GM12875 (cell line): ENCODE data around the gene MAPK10.

ENCODE experiments used
- H3K4me3 ChIP-seq: one replicate; pipeline ENCODE4 v1.5.1; 2011; ENCODE audit warnings: low read depth, low read length, control low read depth
- CTCF ChIP-seq: IDR thresholded peaks from 2 replicates; pipeline ENCODE4 v1.5.1; 2011; ENCODE audit warnings: low read depth, mild to moderate bottlenecking, control low read depth, inconsistent platforms, low read length, moderate library complexity, borderline replicate concordance; ENCODE audit not compliant: insufficient read depth

The MAPK10 gene

GRCh38 chr4:86107112-86107511, 252.7 kb downstream of the MAPK10 start:
- H3K4me3 ChIP-seq, result no peak overlapping the region
- TF ChIP-seq CTCF, result no peak

- no peak for TF ChIP-seq CTCF
- H3K4me3 ChIP-seq, result no peak overlapping the region
Observed at GRCh38 chr4:86106475-86106874, 253.4 kb downstream of the MAPK10 start.

GRCh38 chr4:86101841-86102240, 258.0 kb downstream of the MAPK10 start:
- no peak overlapping the region for H3K4me3 ChIP-seq
- TF ChIP-seq CTCF, result no peak

- TF ChIP-seq CTCF, result no peak
- H3K4me3 ChIP-seq, result no peak overlapping the region
Observed at GRCh38 chr4:86101410-86101809, 258.4 kb downstream of the MAPK10 start.

GRCh38 chr4:86100539-86101215, 259.2 kb downstream of the MAPK10 start:
- H3K4me3 ChIP-seq, result no peak overlapping the region
- TF ChIP-seq CTCF, result no peak

- TF ChIP-seq CTCF, result no peak
- H3K4me3 ChIP-seq, result no peak overlapping the region
Observed at GRCh38 chr4:86099348-86099747, 260.5 kb downstream of the MAPK10 start.

- no peak for TF ChIP-seq CTCF
- no peak overlapping the region for H3K4me3 ChIP-seq
Observed at GRCh38 chr4:86098691-86099090, 261.2 kb downstream of the MAPK10 start.
